ENCODE results near the gene CDH5. TPM values are rescaled to one million over a fixed set of nuclear protein-coding genes. Genes with fewer than 3 reads are reported as not detected.
"Not testable (repeated sequence)": the region's sequence is repeated elsewhere in the genome, so short reads cannot be mapped to it uniquely, and the experiment has no call there.

The CDH5 gene
- total and polyA plus RNA-seq, 2 of the 4 experiments (the other 2 are of a cell fraction) = not detected

DNA sequence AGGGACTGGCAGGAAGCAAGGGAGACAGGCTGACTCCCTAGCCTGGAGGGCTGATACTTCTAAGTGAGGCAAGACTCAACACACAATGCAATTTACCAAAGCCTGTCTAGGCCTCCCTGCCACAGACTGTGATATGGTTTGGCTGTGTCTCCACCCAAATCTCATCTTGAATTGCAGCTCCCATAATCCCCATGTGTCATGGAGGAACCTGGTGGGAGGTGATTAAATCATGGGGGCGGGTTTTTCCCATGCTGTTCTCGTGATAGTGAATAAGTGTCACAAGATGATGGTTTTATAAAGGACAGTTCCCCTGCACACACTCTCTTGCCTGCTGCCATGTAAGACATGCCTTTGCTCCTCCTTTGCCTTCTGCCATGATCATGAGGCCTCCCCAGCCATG is 35.0 kb upstream of the CDH5 start:
- H3K14ac ChIP-seq (replicated peaks; ENCODE audit: low read depth, low read length); H2BK20ac ChIP-seq (ENCODE audit: low read depth, low read length); DNase-seq; H3K4me2 ChIP-seq (ENCODE audit: low read depth, low read length); H4K5ac ChIP-seq (ENCODE audit: low read depth, low read length); POLR2A ChIA-PET (ENCODE audit: unreplicated experiment); in situ Hi-C loops (cut with MboI; ENCODE audit: low sequenced_read_pairs); H3K4ac ChIP-seq (ENCODE audit: low read depth, low read length); H4K20me1 ChIP-seq (ENCODE audit: insufficient read depth, low read length); H3K79me1 ChIP-seq (ENCODE audit: low read depth in 1 of 2, low read length in 2 of 2); H3K18ac ChIP-seq (ENCODE audit: low read depth, low read length); H3K9ac ChIP-seq (ENCODE audit: low read depth, low read length); H4K8ac ChIP-seq (ENCODE audit: low read depth in 2 of 2, low read length in 2 of 2); H2AK5ac ChIP-seq (ENCODE audit: low read depth, low read length); dilution Hi-C loops (cut with HindIII; ENCODE audit: low sequenced_read_pairs, unreplicated experiment); H2BK120ac ChIP-seq (ENCODE audit: low read depth, low read length); H3K4me3 ChIP-seq (ENCODE audit: insufficient read depth, low read depth, low read length); H2AFZ ChIP-seq (replicated peaks; ENCODE audit: low read length, poor library complexity); intact Hi-C loops (cut with micrococcal nuclease); H2AK9ac ChIP-seq (replicated peaks; ENCODE audit: low read depth, low read length, poor library complexity); H3K56ac ChIP-seq (ENCODE audit: extremely low read depth, insufficient read depth, low read length); H3K36me3 ChIP-seq (ENCODE audit: control insufficient read depth, insufficient read depth, low read length); H3K9me3 ChIP-seq (ENCODE audit: control insufficient read depth, insufficient read depth, low read length); H3K27ac ChIP-seq (ENCODE audit: insufficient read depth, low read length); H4K91ac ChIP-seq (ENCODE audit: insufficient read depth, low read depth, low read length); H2BK5ac ChIP-seq (ENCODE audit: low read depth, low read length, poor library complexity, severe bottlenecking); H2BK15ac ChIP-seq (ENCODE audit: low read depth, low read length); ATAC-seq (ENCODE audit: low read depth); CTCF ChIA-PET; H3K9me1 ChIP-seq (ENCODE audit: insufficient read depth, low read length); BruUV-seq (replicated peaks); H3K23ac ChIP-seq (ENCODE audit: low read depth, low read length): not testable (repeated sequence)
- peaks cover 10% of the 10 kb centered on the region; the same call in 1 of the 2 replicates for H3K4me1 ChIP-seq (ENCODE audit: control insufficient read depth, insufficient read depth, low read length)
- peaks cover 33% of the 10 kb centered on the region for H3K27me3 ChIP-seq (ENCODE audit: control insufficient read depth, insufficient read depth, low read length)
- WGBS, 2 experiments (ENCODE audit: extremely low coverage in 2 of 2, insufficient read length in 1 of 2) = no CpG with 5 or more reads among the region's 2 CpGs

Data from IMR-90 (cell line).